Upper lobe of left lung (tissue), 4 donors: Measurements from ENCODE around the gene CDK5RAP2.

Experiments used
- EP300 ChIP-seq, 4 donors: sonication (generic); formaldehyde crosslinking; IDR thresholded peaks; one replicate each; pipeline ENCODE4 v1.5.1; 2017; ENCODE audit warnings: antibody characterized with exemption in 4 of 4, control low read depth in 2 of 4
- POLR2A ChIP-seq, 4 donors: fragments of 450-650 bp; IDR thresholded peaks; one replicate each; pipeline ENCODE4 v1.5.1; 2016 to 2017; ENCODE audit warnings: antibody characterized with exemption in 4 of 4, mild to moderate bottlenecking in 2 of 4
- POLR2AphosphoS5 ChIP-seq, 2 donors: sonication (generic); formaldehyde crosslinking; IDR thresholded peaks; one replicate each; pipeline ENCODE4 v1.5.1; 2017; ENCODE audit warnings: antibody characterized with exemption in 2 of 2
- TF ChIP-seq, protein P1 (sequence below), 6 experiments: fragments of 450-650 bp in 4 of 6; fragments of 200-600 bp in 2 of 6; sonication (generic) in 2 of 6; IDR thresholded peaks; one replicate each; pipeline ENCODE4 v1.5.1; 2016 to 2019; ENCODE audit warnings: antibody characterized with exemption in 6 of 6

DNA sequence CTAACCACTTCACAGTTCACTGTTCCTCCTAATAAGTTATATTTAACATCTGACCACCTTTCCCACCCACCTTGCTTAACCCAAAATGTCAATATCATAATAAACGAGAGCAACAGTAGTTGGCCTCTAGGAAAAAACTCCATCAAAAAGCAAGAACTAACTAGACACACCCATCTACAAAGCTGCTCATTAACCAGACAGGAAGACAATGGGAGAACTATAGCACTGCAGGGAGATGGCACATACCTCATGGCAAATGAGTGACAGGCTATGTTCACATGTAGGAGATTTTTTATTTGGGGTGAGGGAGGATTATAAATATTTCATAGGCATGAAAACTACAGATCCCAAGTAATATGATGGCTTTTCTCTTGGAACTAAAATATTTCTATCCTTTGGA, 23.6 kb upstream of the CDK5RAP2 start:
- TF ChIP-seq, protein P1, sequence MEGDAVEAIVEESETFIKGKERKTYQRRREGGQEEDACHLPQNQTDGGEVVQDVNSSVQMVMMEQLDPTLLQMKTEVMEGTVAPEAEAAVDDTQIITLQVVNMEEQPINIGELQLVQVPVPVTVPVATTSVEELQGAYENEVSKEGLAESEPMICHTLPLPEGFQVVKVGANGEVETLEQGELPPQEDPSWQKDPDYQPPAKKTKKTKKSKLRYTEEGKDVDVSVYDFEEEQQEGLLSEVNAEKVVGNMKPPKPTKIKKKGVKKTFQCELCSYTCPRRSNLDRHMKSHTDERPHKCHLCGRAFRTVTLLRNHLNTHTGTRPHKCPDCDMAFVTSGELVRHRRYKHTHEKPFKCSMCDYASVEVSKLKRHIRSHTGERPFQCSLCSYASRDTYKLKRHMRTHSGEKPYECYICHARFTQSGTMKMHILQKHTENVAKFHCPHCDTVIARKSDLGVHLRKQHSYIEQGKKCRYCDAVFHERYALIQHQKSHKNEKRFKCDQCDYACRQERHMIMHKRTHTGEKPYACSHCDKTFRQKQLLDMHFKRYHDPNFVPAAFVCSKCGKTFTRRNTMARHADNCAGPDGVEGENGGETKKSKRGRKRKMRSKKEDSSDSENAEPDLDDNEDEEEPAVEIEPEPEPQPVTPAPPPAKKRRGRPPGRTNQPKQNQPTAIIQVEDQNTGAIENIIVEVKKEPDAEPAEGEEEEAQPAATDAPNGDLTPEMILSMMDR (IDR thresholded peaks at IDR 0.05) = no peak
- TF ChIP-seq EP300 (IDR thresholded peaks at IDR 0.05) (no peak), POLR2AphosphoS5 (IDR thresholded peaks at IDR 0.05) (no peak), POLR2A (IDR thresholded peaks at IDR 0.05) (no peak)
